Activated CD8-positive, alpha-beta T cell treated with anti-CD3 and anti-CD28 coated beads for 36 hours (primary cell): ENCODE measurements around the gene PNPLA5. TPM values are rescaled to one million over a fixed set of nuclear protein-coding genes. Genes with fewer than 3 reads are reported as not detected.
A peak's percentile ranks its signal among the peaks of the same experiment; 100 is the strongest.

Experiments used
- ATAC-seq: fragments of 200-7000 bp; cut with Tn5 transposase; one replicate; pipeline ENCODE4 v1.10.0; 2021; ENCODE audit warnings: mild to moderate bottlenecking, moderate library complexity
- CTCF ChIA-PET: fragments of 350-600 bp; sonication (Branson Sonifier 250); formaldehyde crosslinking; loops from one replicate; lab custom pipeline; 2021; ENCODE audit warnings: antibody characterized with exemption; lab: Charles Lee
- POLR2A ChIA-PET: fragments of 350-600 bp; sonication (Branson Sonifier 250); formaldehyde crosslinking; loops from one replicate; lab custom pipeline; 2021; ENCODE audit warnings: antibody characterized with exemption; lab: Charles Lee
- DNase-seq: peaks from one replicate; pipeline ENCODE4 v3.0.0-alpha.2; 2020
- H3K27ac Mint-ChIP-seq: one replicate; pipeline ENCODE4 v1.8.0; 2021; ENCODE audit warnings: mild to moderate bottlenecking, mixed read lengths
- H3K27me3 Mint-ChIP-seq: one replicate; pipeline ENCODE4 v1.8.0; 2021; ENCODE audit warnings: mixed read lengths
- H3K36me3 Mint-ChIP-seq: one replicate; pipeline ENCODE4 v1.8.0; 2021; ENCODE audit warnings: low read depth, mixed read lengths
- H3K4me1 Mint-ChIP-seq: one replicate; pipeline ENCODE4 v1.8.0; 2021; ENCODE audit warnings: low read depth, mixed read lengths
- H3K4me3 Mint-ChIP-seq: one replicate; pipeline ENCODE4 v1.8.0; 2021; ENCODE audit warnings: mild to moderate bottlenecking, moderate library complexity, mixed read lengths
- H3K9me3 Mint-ChIP-seq: one replicate; pipeline ENCODE4 v1.8.0; 2021; ENCODE audit warnings: mixed read lengths
- CTCF ChIP-seq: fragments of 200-600 bp; IDR thresholded peaks from one replicate; pipeline ENCODE4 v1.8.0; 2022; ENCODE audit warnings: antibody characterized with exemption, mild to moderate bottlenecking
- intact Hi-C: fragments of 100-400 bp; cut with micrococcal nuclease; formaldehyde crosslinking; loops from one replicate; pipeline ENCODE4 v1.10.0; 2022
- total RNA-seq, 2 experiments: library from RNA; stranded (reverse); gene quantifications; one replicate each; pipeline ENCODE4 v1.2.3, GENCODE V29; 2021

Gene PNPLA5
- total RNA-seq: not detected

GRCh38 chr22:43891360-43892182 is at the start of gene PNPLA5:
Gene PNPLA5 (minus strand): TSS chr22:43892013. CDS start chr22:43891880, 133 bp downstream.
- no peak for TF ChIP-seq CTCF
- DNase-seq (peak; percentile 71), ATAC-seq (peak; percentile 79)
- Mint-ChIP-seq H3K9me3 (no peaks in the 10 kb centered on the region), H3K27ac (no peak within 1 kb of the TSS), H3K27me3 (peaks cover 29% of the 10 kb centered on the region), H3K36me3 (no peaks in the 10 kb centered on the region), H3K4me1 (peaks cover 3% of the 10 kb centered on the region), H3K4me3 (no peak within 1 kb of the TSS)
- ChIA-PET CTCF (no interaction called here), POLR2A (no interaction called here)
- intact Hi-C loops: no loop called here

- no peak overlapping the region for H3K27ac Mint-ChIP-seq
- CTCF ChIA-PET: interaction anchor here (1.4 kb wide), 1 partner anchor 58 kb away, joined by 5 read pairs; no protein-coding TSS in a partner anchor
- H3K4me3 Mint-ChIP-seq: no peak overlapping the region
- POLR2A ChIA-PET: interaction anchor here (1.5 kb wide), 1 partner anchor 13 kb away, joined by 4 read pairs; no protein-coding TSS in a partner anchor
- H3K36me3 Mint-ChIP-seq: no peaks in the 10 kb centered on the region
- H3K27me3 Mint-ChIP-seq: peaks cover 7% of the 10 kb centered on the region
- no peak for ATAC-seq
- no peak for TF ChIP-seq CTCF
- H3K4me1 Mint-ChIP-seq: no peaks in the 10 kb centered on the region
- H3K9me3 Mint-ChIP-seq: no peaks in the 10 kb centered on the region
- DNase-seq: no peak
- intact Hi-C loops: no loop called here
Measured at GRCh38 chr22:43941449-43941848, 49.6 kb upstream of the PNPLA5 start.

- H3K27me3 Mint-ChIP-seq: peaks cover 4% of the 10 kb centered on the region
- no peaks in the 10 kb centered on the region for H3K9me3 Mint-ChIP-seq
- H3K27ac Mint-ChIP-seq: no peak overlapping the region
- no peaks in the 10 kb centered on the region for H3K4me1 Mint-ChIP-seq
- intact Hi-C loops: no loop called here
- no peak for ATAC-seq
- DNase-seq: no peak
- CTCF ChIA-PET: interaction anchor here (1.2 kb wide), 2 partner anchors 47 to 49 kb away, joined by 3 to 4 read pairs; no protein-coding TSS in a partner anchor
- POLR2A ChIA-PET: no interaction called here
- no peak overlapping the region for H3K4me3 Mint-ChIP-seq
- no peak for TF ChIP-seq CTCF
- H3K36me3 Mint-ChIP-seq: no peaks in the 10 kb centered on the region
Measured at GRCh38 chr22:43931771-43932170, 40.0 kb upstream of the PNPLA5 start.

GRCh38 chr22:43928908-43929307 is 37.1 kb upstream of the PNPLA5 start:
- Mint-ChIP-seq H3K4me3 (no peak overlapping the region), H3K27me3 (peaks cover 8% of the 10 kb centered on the region), H3K36me3 (no peaks in the 10 kb centered on the region), H3K4me1 (no peaks in the 10 kb centered on the region), H3K27ac (no peak overlapping the region), H3K9me3 (no peaks in the 10 kb centered on the region)
- intact Hi-C loops: no loop called here
- ATAC-seq: no peak
- ChIA-PET POLR2A (interaction anchor here (1.2 kb wide), 1 partner anchor 13 kb away, joined by 4 read pairs; no protein-coding TSS in a partner anchor), CTCF (interaction anchor here (1.3 kb wide), 1 partner anchor 17 kb away, joined by 5 read pairs; no protein-coding TSS in a partner anchor)
- TF ChIP-seq CTCF: no peak
- DNase-seq: no peak

- POLR2A ChIA-PET: interaction anchor here (1.2 kb wide), 1 partner anchor 14 kb away, joined by 4 read pairs; no protein-coding TSS in a partner anchor
- no peaks in the 10 kb centered on the region for H3K9me3 Mint-ChIP-seq
- no peak overlapping the region for H3K4me3 Mint-ChIP-seq
- CTCF ChIA-PET: no interaction called here
- intact Hi-C loops: no loop called here
- no peaks in the 10 kb centered on the region for H3K36me3 Mint-ChIP-seq
- ATAC-seq: no peak
- TF ChIP-seq CTCF: no peak
- H3K4me1 Mint-ChIP-seq: no peaks in the 10 kb centered on the region
- no peak overlapping the region for H3K27ac Mint-ChIP-seq
- DNase-seq: no peak
- H3K27me3 Mint-ChIP-seq: peaks cover 8% of the 10 kb centered on the region
Measured at GRCh38 chr22:43928468-43928867, 36.7 kb upstream of the PNPLA5 start.
